NCI-H1092 treated with DMSO at 0.1 percent for 48 hours (cell line): ENCODE data around the gene P3H1.
A peak's percentile ranks its signal among the peaks of the same experiment; 100 is the strongest.

Source experiments
- DNase-seq: peaks from one replicate; lab custom pipeline; 2025; lab: John Stamatoyannopoulos, UW

Gene P3H1

DNA sequence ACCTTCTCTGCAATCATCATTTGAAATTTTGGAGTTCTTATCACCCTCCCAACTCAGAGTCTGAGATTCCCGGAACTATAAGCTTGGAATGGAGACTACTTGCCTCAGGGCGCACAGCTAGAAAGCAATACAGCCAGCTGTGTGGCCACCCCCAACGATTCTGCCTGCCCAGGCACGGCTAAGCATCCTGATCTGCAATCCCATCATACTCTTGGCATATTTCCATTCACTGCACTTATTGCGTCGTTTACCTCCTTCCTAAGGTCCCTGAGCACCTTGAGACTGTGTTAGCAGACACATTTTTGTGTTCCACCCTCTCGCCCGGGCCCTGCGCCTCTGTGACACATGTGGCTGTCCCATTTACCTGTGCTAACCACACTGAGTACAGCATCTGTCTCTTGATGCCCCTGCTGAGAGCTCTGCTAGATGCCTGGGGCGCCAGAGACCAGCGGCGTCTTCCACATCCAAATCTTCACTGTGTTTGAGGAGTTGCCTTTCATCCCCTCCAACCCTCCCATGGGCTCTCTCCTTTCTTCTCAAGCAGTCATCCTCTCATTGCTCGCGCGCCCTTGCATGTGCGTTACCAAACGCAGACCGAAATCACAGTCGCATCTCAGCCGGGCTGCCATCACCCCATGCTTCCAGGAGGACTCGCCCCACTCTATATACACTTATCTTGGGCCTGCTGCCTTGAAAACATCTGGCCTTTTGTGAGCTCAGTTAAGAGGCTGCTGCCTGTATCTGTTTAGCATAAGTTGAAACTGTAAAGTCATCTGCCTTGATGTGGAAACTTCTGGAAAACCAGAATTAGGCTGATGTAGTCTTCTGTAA is 23.3 kb downstream of the P3H1 start:
- DNase-seq, result no peak

GRCh38 chr1:42742617-42743316 is 24.1 kb downstream of the P3H1 start:
- no peak for DNase-seq

DNA sequence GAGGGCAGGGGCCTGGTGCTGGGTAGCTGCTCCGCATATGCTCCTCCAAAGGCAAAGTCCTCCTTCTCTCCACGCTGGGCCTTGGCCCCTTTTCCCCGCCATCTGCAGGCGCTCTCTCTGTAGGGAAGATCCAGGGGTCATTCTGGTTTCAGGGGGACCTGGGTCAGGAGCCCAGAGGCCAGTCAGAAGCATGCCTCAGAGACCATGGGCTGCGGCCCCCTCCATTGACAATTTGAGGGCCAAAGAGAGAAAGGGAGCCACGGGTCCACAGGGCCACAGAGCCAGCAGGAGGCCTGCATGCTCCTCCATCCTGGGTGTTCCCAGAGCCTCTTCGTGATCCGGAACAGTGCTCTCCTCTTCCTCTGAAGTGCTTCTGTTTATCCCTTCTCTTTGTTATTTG is 24.7 kb downstream of the P3H1 start:
- DNase-seq, result no peak

DNA sequence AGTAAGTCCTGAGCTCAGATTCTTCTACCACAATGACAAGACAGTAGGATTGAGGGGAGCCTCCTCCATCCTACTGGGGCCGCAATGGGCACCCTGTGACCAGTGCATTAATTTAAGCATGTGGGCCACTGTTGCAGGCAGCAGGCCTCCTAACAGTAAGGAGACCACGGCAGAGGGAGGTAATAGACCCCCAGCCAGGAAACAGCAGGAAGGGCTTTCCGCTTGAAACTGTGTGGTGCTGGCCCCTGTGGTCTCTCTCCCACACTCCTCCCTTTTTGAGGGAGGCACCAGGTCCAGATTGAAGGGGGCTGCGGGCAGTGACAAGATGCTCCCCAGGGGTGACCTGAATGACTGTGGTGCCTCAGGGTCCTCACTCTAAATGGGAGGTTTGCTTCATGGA is 25.1 kb downstream of the P3H1 start:
- DNase-seq, result no peak

DNA sequence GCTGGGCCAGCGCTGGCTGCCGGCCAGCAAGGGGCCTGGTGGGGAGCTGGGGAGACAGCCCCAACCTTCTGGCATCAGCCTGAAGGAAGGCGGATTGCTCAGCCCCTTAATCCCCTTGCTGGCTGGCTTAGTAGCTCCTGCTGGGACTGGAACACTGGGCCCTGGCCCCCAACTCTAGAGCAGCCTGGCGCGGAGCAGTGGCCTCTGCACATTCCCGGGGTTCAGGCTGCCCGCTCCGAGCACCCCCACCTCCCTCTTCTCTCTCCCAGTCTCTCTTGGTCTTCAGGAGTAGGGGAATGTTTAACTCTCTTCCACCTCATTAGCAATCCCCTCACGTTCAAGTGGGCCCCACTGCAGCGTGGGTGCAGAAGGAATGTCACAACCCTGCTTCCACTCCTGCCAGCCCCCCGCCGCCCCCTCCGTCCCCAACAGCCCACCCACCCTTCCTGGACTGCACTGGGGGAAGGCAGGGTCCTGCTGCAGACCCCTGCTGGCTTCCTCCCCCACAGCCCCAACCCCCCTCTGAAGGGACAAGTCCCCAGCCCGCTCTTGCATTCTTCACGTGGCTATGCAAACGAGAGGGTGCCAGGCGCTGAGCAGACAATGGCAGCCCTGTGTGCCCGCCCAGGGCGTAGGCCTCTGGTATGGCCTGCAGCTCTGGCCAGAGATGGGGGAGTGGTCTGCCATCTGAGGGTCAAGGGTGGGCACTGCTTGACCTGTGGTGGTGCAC is 25.8 kb downstream of the P3H1 start:
- no peak for DNase-seq

- DNase-seq, result no peak
Measured at GRCh38 chr1:42739753-42740700, 26.8 kb downstream of the P3H1 start, which contains the start of gene CLDN19. CLDN19 (minus strand) TSS chr1:42740236; CDS start chr1:42740063, 173 bp downstream.

- no peak for DNase-seq
Measured at GRCh38 chr1:42738678-42739226, 28.1 kb downstream of the P3H1 start.

GRCh38 chr1:42737986-42738677 is 28.7 kb downstream of the P3H1 start:
- no peak for DNase-seq

DNA sequence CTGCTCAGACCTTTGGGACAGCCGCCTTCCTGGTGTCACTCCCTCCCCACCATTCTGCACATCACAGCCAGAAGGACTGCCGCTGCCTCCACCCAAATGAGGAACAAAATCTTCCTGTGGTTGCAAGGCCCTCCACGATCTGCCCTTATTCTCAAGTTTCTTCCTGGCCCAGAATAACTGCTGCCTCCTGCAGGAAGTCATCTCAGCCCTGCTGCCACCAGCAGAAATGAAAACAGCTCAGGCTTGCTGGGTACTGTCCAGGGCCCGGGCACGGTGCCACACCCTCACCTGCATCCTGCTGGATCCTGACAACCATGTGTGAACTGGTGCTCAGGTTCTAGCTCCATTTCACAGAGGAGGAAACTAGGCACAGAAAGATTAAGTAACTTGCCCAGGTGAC is 29.6 kb downstream of the P3H1 start:
- DNase-seq, result peak; percentile 5

- no peak for DNase-seq
Measured at GRCh38 chr1:42736571-42737200, 30.1 kb downstream of the P3H1 start.

DNA sequence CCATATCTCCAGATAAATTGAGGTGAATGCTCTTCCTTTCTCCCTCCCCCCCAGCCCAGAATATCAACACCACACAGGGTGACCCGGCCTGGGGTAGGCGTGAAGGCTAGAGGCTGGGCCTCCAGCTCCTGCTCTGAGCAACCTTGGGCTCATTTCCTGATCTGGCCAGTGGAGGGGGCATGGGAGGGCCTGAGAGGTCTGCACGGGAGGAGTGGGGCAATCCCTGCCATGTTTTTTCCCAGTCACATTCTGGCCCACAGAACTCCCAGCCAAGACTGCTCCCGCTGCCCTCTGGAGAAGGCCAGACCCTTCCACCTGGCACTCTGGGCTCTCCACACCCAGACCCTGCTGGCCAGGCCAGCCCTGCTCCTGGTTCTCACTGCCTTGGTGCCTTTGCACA is 30.7 kb downstream of the P3H1 start:
- DNase-seq, result no peak

- no peak for DNase-seq
Measured at GRCh38 chr1:42735477-42736105, 31.2 kb downstream of the P3H1 start.

DNA sequence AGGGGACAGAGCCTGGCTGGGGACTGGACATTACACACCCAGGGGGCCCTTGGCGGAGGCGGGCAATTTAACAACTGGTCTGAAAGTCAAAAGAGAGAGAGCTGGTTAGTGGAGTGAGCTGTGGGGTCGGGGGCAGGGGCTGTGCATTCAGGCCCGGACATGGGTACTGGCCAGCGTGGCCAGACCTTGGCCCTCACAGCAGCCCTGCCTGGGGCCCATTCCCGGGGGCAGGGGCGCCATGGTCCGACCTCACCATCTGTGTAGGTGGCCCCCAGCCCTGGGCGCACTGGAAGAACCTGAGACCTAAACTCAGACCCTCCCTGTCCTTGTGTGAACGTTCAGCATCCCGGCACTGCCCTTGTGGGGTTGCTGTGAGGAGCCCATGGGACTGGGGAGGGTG is 31.8 kb downstream of the P3H1 start:
- DNase-seq, result no peak

- no peak for DNase-seq
Measured at GRCh38 chr1:42734201-42735035, 32.4 kb downstream of the P3H1 start.

- DNase-seq, result no peak
Measured at GRCh38 chr1:42733415-42734200, 33.2 kb downstream of the P3H1 start.

GRCh38 chr1:42732126-42732680 is 34.6 kb downstream of the P3H1 start:
- no peak for DNase-seq

- DNase-seq, result no peak
Measured at GRCh38 chr1:42731585-42731984, 35.2 kb downstream of the P3H1 start.

GRCh38 chr1:42730988-42731387 is 35.8 kb downstream of the P3H1 start:
- no peak for DNase-seq
